ENCODE results near the gene CREBRF.

CREBRF gene

GRCh38 chr5:173035904-173036707, 20.0 kb upstream of the CREBRF start:
- Histone ChIP-seq H3K9me3 (ENCODE audit: severe bottlenecking) (no peaks in the 10 kb centered on the region), H3K4me1 (ENCODE audit: insufficient read depth, poor library complexity, severe bottlenecking) (peaks cover 19% of the 10 kb centered on the region), H3K27ac (ENCODE audit: poor library complexity, severe bottlenecking) (peak overlapping the region; percentile 12), H3K27me3 (ENCODE audit: insufficient read depth, poor library complexity, severe bottlenecking) (no peaks in the 10 kb centered on the region), H3K36me3 (ENCODE audit: low read depth) (peaks cover 11% of the 10 kb centered on the region), H3K4me3 (ENCODE audit: severe bottlenecking) (no peak overlapping the region)
- TF ChIP-seq CTCF (IDR thresholded peaks at IDR 0.05; ENCODE audit: poor library complexity, severe bottlenecking): no peak
- no peak for DNase-seq (ENCODE audit: low spot score)
- ATAC-seq (ENCODE audit: low read depth): no peak

GRCh38 chr5:173039188-173039587, 17.0 kb upstream of the CREBRF start:
- H3K27me3 ChIP-seq (ENCODE audit: insufficient read depth, poor library complexity, severe bottlenecking): no peaks in the 10 kb centered on the region
- peaks cover 11% of the 10 kb centered on the region for H3K36me3 ChIP-seq (ENCODE audit: low read depth)
- H3K27ac ChIP-seq (ENCODE audit: poor library complexity, severe bottlenecking): no peak overlapping the region
- ATAC-seq (ENCODE audit: low read depth) (no peak), DNase-seq (ENCODE audit: low spot score) (no peak)
- H3K9me3 ChIP-seq (ENCODE audit: severe bottlenecking): no peaks in the 10 kb centered on the region
- peaks cover 19% of the 10 kb centered on the region for H3K4me1 ChIP-seq (ENCODE audit: insufficient read depth, poor library complexity, severe bottlenecking)
- H3K4me3 ChIP-seq (ENCODE audit: severe bottlenecking): no peak overlapping the region
- TF ChIP-seq CTCF (IDR thresholded peaks at IDR 0.05; ENCODE audit: poor library complexity, severe bottlenecking): no peak

GRCh38 chr5:173039964-173040363, 16.2 kb upstream of the CREBRF start:
- Histone ChIP-seq H3K9me3 (ENCODE audit: severe bottlenecking) (no peaks in the 10 kb centered on the region), H3K4me1 (ENCODE audit: insufficient read depth, poor library complexity, severe bottlenecking) (peaks cover 19% of the 10 kb centered on the region), H3K4me3 (ENCODE audit: severe bottlenecking) (no peak overlapping the region), H3K27ac (ENCODE audit: poor library complexity, severe bottlenecking) (no peak overlapping the region), H3K27me3 (ENCODE audit: insufficient read depth, poor library complexity, severe bottlenecking) (no peaks in the 10 kb centered on the region), H3K36me3 (ENCODE audit: low read depth) (peaks cover 5% of the 10 kb centered on the region)
- DNase-seq (ENCODE audit: low spot score) (no peak), ATAC-seq (ENCODE audit: low read depth) (no peak)
- no peak for TF ChIP-seq CTCF (IDR thresholded peaks at IDR 0.05; ENCODE audit: poor library complexity, severe bottlenecking)

- DNase-seq (ENCODE audit: low spot score): no peak
- ATAC-seq (ENCODE audit: low read depth): 0 out of 3 replicates have a peak, but pooled peaks have one; percentile 19
- no peak overlapping the region for H3K4me3 ChIP-seq (ENCODE audit: severe bottlenecking)
- H3K27ac ChIP-seq (ENCODE audit: poor library complexity, severe bottlenecking): no peak overlapping the region
- peaks cover 3% of the 10 kb centered on the region for H3K4me1 ChIP-seq (ENCODE audit: insufficient read depth, poor library complexity, severe bottlenecking)
- TF ChIP-seq CTCF (IDR thresholded peaks at IDR 0.05; ENCODE audit: poor library complexity, severe bottlenecking): no peak
- no peaks in the 10 kb centered on the region; the same call in 1 of the 2 replicates for H3K36me3 ChIP-seq (ENCODE audit: low read depth)
- H3K27me3 ChIP-seq (ENCODE audit: insufficient read depth, poor library complexity, severe bottlenecking): no peaks in the 10 kb centered on the region
- no peaks in the 10 kb centered on the region for H3K9me3 ChIP-seq (ENCODE audit: severe bottlenecking)
These were observed 14.0 kb upstream of the CREBRF start for GRCh38 chr5:173041881-173042762.
